Middle frontal gyrus (tissue), 1 donor: Measurements from ENCODE around the gene PXYLP1.

Experiments used
- DNase-seq: peaks from one replicate; pipeline ENCODE4 v3.0.0-alpha.2; 2015; ENCODE audit warnings: low spot score; ENCODE audit errors: extremely low spot score

PXYLP1 gene

DNA sequence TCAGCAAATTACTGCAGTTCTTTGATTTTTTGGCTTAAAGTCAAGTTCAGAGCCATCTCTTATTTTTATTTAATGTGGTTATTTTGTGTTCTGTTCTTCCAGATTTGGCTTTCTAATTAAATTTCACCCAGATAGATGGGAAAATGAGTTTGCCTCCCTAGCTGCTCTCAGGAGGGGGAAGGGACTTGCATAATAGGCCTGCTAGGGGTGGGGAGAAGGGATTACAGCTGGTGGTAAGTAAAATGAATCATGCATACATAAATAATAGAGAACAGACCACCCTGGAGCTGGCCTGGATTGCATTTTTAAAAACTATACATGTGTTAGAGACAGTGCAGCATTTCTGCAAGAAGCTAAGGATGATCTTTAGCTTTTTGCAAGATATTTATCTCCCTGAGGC is 3.9 kb upstream of the PXYLP1 start:
- DNase-seq, result no peak

DNA sequence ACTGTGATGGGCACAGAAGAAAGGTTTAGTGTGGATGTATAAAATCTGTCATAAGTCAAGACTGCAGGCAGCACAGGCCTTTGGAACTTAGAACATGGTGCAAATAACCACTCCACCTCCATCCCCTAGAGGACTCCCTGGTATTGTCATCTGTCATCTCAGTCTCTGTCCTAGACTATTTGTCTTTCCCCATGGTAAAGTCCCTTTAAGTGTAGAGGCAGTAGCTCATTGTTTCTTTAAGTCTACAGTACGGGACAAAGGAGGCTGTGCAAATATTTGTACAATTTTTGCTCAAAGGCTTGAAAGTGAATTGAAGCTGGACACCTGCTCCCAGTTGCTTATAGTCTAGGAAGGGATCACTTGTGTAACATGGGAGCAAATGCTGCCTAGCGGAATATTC is 3.2 kb upstream of the PXYLP1 start:
- DNase-seq, result no peak

DNA sequence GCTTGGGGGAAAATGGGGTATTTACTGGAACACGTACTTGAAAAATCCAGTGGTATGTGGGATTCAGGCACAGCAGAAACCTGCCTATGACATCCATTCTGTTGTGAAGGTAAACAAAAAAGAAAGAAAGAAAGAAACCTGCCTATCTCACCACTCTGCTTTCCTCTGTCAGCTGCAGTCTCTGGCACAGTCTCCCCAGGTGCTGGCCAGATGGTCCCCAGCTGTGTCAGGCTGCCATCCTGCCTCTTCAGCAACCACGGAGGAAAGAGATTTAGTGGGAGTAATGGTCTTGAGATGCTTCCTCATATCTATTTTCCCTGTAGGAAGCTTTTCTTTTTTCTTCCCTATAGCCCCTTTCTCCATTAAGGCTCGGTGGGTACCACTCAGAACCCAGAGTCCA is 2.5 kb upstream of the PXYLP1 start:
- no peak for DNase-seq

GRCh38 chr3:141230293-141230692 is 1.3 kb upstream of the PXYLP1 start:
- DNase-seq, result no peak

- DNase-seq, result no peak
Observed at GRCh38 chr3:141231952-141232823, 563 bp downstream of the PXYLP1 start.

- DNase-seq, result no peak
Observed at GRCh38 chr3:141233457-141234161, 2.0 kb downstream of the PXYLP1 start.

- DNase-seq, result no peak
Observed at GRCh38 chr3:141234283-141234682, 2.7 kb downstream of the PXYLP1 start.

GRCh38 chr3:141235661-141236171 is 4.1 kb downstream of the PXYLP1 start:
- no peak for DNase-seq

DNA sequence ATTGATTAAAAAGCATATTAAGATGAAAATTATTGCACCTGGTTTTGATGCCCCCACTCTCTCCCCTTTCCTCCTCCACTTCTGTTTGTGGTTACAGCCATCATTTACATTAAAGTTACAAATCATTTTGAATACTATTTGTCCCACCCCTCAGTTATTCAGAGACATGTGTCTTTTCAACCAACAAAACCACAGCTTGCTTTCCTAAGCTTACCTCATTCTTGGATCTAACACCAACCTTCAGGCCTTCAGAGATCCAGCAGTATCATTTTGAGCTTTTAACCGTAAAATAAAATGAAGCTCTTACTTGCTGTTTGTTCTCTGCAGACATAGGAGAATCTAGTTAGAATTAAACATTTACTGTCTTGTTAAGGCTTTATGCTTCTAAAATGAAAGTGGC is 4.7 kb downstream of the PXYLP1 start:
- DNase-seq, result no peak

GRCh38 chr3:141237701-141238521 is 6.3 kb downstream of the PXYLP1 start:
- no peak for DNase-seq

- no peak for DNase-seq
Observed at GRCh38 chr3:141239511-141240281, 8.1 kb downstream of the PXYLP1 start.

GRCh38 chr3:141240286-141240685 is 8.7 kb downstream of the PXYLP1 start:
- DNase-seq, result no peak

GRCh38 chr3:141240687-141241615 is 9.3 kb downstream of the PXYLP1 start:
- no peak for DNase-seq

DNA sequence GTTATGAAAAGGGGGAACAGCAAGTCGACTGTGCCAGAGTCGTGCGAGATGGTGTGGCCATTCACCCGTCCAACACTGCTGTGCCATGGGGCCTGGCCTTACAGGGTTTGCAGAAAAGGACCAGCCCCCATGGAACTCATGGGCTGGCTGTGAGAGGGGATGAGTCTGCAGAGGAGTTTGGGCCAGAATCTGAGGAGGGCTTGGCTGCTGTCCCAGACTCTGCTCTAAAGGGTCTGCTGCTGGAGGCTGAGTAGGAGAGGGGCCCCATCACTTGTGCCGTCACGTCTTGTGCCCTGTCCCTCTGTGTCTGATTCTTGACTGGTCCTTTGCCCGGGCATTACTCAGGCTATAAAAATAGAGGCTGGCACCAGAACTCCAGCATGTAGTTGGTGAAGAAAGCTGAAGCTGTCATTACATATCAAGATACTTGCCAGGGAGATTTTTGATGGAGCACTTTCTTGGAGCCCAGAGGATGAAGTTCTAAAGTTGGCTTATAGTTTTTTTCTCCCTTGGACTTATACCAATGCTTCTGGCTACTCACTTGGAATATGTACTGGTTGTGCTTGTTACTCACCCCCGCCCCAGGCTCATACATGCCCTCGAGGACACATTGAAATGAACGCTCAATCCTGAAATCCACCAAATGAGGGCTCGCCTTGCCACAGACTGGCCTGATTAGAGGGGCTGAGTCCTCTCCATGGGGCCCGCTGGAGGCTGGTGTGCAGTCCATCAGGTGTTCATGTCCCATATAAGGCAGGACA is 10.2 kb downstream of the PXYLP1 start:
- DNase-seq, result no peak

- DNase-seq, result no peak
Observed at GRCh38 chr3:141242377-141243092, 10.9 kb downstream of the PXYLP1 start.

DNA sequence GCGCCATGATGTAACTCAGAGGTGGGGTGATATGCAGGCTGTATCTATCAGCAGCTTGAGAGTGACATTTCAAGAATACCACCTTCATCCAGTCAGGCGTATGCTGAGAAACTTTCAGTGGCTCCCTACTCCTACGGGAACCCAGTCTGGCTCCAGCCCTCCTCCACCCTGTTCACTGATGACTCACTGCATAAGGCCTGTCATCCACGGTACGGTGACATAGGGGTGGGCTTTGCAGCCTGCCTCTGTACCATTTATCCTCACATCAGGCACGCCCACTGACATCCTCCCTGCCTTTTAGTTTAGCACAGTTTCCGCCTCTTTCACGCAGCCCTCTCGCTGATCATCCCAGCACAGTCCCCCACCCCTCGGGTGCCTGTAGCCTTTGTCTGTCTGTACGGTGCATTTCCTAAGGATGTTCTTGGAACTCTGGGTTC is 11.7 kb downstream of the PXYLP1 start:
- peak; percentile 13 for DNase-seq

DNA sequence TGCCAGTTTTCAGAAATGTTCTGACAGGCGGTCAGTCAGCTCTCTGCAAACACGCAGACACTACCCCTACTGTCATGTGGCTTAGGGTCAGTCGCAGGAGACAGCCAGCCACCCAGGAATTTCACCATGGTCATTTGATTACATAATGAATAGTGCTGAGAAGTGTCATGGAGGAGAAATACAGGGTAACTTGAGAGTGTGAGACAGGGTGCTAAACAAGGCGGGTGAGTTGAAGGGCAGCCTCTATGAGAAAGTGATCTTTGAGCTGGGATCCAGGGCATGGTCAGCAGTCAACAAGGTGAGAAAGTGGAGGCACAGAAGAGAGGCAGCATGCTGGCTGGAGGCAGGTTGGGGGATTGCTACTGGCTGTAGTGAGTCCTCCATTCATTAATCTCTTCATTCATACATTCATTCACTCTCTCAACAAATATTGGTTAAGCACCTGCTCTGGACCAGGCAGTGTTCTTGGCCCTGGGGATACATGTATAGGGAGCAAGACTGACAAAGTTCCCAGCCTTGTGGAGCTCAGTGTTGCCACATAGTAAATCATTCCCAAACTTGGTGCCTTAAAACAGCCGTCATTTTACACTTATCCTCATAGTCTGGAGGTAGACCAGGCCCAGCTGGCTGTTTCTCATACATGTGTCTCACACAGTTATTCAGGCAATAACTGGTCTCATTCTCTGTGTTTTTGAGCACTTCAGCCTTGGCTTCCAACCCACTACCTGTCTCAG is 14.8 kb downstream of the PXYLP1 start:
- DNase-seq, result no peak

- no peak for DNase-seq
Observed at GRCh38 chr3:141246958-141247301, 15.3 kb downstream of the PXYLP1 start.
